ENCODE results near the gene UCP2. TPM values are rescaled to one million over a fixed set of nuclear protein-coding genes. Genes with fewer than 3 reads are reported as not detected.

Gene UCP2
- total and polyA plus RNA-seq, 10 of the 15 experiments (the other 5 are each of a cell fraction or from before 2014, with no cell fraction given), result 32.9 to 248 (median 154) TPM

DNA sequence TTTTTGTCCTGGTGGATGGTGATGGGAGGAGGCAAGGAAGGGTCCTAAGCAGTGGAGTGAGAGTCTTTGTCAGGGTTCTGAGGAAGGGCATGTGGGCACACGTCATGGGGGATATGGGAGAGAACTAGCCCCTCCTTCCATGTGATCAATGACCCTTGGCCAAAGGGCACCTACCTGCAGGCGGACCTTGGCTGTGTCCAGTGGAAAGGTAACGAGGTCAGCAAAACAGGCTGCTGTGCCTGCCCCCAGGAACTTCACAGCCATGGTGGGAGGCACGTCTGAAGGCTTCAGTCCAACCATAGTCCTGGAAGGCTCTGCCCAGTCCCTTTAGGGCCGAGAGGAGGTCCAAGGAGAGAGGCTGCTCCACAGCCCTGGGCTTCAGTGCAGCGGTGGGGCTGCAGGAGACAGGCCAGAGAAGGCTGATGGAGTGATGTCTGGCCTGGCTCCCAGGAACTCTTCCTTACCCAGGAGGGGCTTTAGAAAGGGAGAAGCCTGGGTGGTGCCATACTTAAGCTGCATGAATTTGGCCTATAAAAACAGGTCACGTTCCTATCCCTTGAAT lies 24.2 kb upstream of the UCP2 start:
- BruUV-seq (replicated peaks), result no TSS peak
- H3K9ac ChIP-seq (ENCODE audit: control insufficient read depth, insufficient read depth, low read length), result no peak overlapping the region
- 78% methylated on average over 7 of the region's 7 CpGs for WGBS (ENCODE audit: insufficient coverage, insufficient replicate concordance, low lambda C conversion rate, missing lambda C conversion rate)
- POLR2A ChIA-PET, result interaction anchor here (1.0 kb wide), 1 partner anchor 10 kb away, joined by 4 read pairs; no protein-coding TSS in a partner anchor
- ATAC-seq, result no peak
- TF ChIP-seq PKNOX1 (IDR thresholded peaks at IDR 0.05) (no peak), SREBF2 (IDR thresholded peaks at IDR 0.05; ENCODE audit: low read length) (no peak), YY1 (IDR thresholded peaks at IDR 0.05; ENCODE audit: low read depth, low read length) (no peak), MEF2A (IDR thresholded peaks at IDR 0.05; ENCODE audit: insufficient read depth, low read depth, low read length) (no peak)
- H3K4me3 ChIP-seq, result no peak overlapping the region
- CTCF ChIA-PET, result interaction anchor here (1.9 kb wide), 1 partner anchor 41 kb away, joined by 5 read pairs; no protein-coding TSS in a partner anchor
- H3K4me1 ChIP-seq (ENCODE audit: control insufficient read depth, insufficient read depth, low read length), result peaks cover 19% of the 10 kb centered on the region
- SMC1A ChIA-PET (ENCODE audit: uncharacterized antibody, unreplicated experiment), result no interaction called here
- H3K27ac ChIP-seq (ENCODE audit: control insufficient read depth, insufficient read depth), result no peak overlapping the region
- no peak for FAIRE-seq
- no peak for DNase-seq (ENCODE audit: low read depth, low spot score)
- in situ Hi-C loops (cut with MboI) (no loop called here), intact Hi-C loops (cut with micrococcal nuclease; ENCODE audit: unreplicated experiment) (no loop called here)
- no peak overlapping the region for H2AFZ ChIP-seq (ENCODE audit: control insufficient read depth, low read depth, low read length)
- RAD21 ChIA-PET (ENCODE audit: unreplicated experiment), result no interaction called here
- H3K36me3 ChIP-seq (ENCODE audit: control insufficient read depth in 2 of 2, insufficient read depth in 2 of 2, low read length in 1 of 2), result no peaks in the 10 kb centered on the region; a peak in 2 of 4 replicates
- no peak overlapping the region for H3K4me2 ChIP-seq (ENCODE audit: control insufficient read depth, insufficient read depth)
- no peaks in the 10 kb centered on the region for H3K27me3 ChIP-seq (replicated peaks in 1 of 2; ENCODE audit: control insufficient read depth in 2 of 2, insufficient read depth in 2 of 2, low read length in 1 of 2)
- H3K79me2 ChIP-seq (ENCODE audit: control insufficient read depth, insufficient read depth, low read length), result no peaks in the 10 kb centered on the region
- H3K9me3 ChIP-seq (replicated peaks; ENCODE audit: control insufficient read depth, insufficient read depth, low read length), result no peaks in the 10 kb centered on the region
- no peaks in the 10 kb centered on the region for H4K20me1 ChIP-seq (ENCODE audit: control insufficient read depth, insufficient read depth)

Data from GM12878 (cell line).